HEK293T (cell line): Measurements from ENCODE around the gene CDC42.

Source experiments
- BHLHE40 ChIP-seq: fragments of 450-650 bp; IDR thresholded peaks from 2 replicates; pipeline ENCODE4 v1.6.1; 2016; ENCODE audit warnings: mild to moderate bottlenecking, moderate library complexity, borderline replicate concordance
- CTBP1 ChIP-seq: fragments of 450-650 bp; IDR thresholded peaks from 2 replicates; pipeline ENCODE4 v1.6.1; 2016; ENCODE audit warnings: borderline replicate concordance
- HDGF ChIP-seq: fragments of 450-650 bp; IDR thresholded peaks from 2 replicates; pipeline ENCODE4 v1.6.1; 2017; ENCODE audit warnings: antibody characterized with exemption, borderline replicate concordance
- NFRKB ChIP-seq: fragments of 450-650 bp; IDR thresholded peaks from 2 replicates; pipeline ENCODE4 v1.6.1; 2016; ENCODE audit warnings: mild to moderate bottlenecking, moderate library complexity
- PKNOX1 ChIP-seq: fragments of 450-650 bp; IDR thresholded peaks from 2 replicates; pipeline ENCODE4 v1.6.1; 2016
- SP1 ChIP-seq: fragments of 450-650 bp; IDR thresholded peaks from 2 replicates; pipeline ENCODE4 v1.6.1; 2017
- SUZ12 ChIP-seq: fragments of 450-650 bp; IDR thresholded peaks from 2 replicates; pipeline ENCODE4 v1.6.1; 2016; ENCODE audit warnings: mild to moderate bottlenecking
- ZNF384 ChIP-seq: fragments of 450-650 bp; IDR thresholded peaks from 2 replicates; pipeline ENCODE4 v1.6.1; 2016

- TF ChIP-seq PKNOX1: no peak
- no peak for TF ChIP-seq SP1
- no peak for TF ChIP-seq ZNF384
- TF ChIP-seq CTBP1: no peak
- TF ChIP-seq HDGF: no peak
- no peak for TF ChIP-seq SUZ12
- TF ChIP-seq BHLHE40: no peak
- no peak for TF ChIP-seq NFRKB
Measured at GRCh38 chr1:22056043-22056442, 3.5 kb downstream of the CDC42 start.
